Measurements from ENCODE around the gene HHAT.

DNA sequence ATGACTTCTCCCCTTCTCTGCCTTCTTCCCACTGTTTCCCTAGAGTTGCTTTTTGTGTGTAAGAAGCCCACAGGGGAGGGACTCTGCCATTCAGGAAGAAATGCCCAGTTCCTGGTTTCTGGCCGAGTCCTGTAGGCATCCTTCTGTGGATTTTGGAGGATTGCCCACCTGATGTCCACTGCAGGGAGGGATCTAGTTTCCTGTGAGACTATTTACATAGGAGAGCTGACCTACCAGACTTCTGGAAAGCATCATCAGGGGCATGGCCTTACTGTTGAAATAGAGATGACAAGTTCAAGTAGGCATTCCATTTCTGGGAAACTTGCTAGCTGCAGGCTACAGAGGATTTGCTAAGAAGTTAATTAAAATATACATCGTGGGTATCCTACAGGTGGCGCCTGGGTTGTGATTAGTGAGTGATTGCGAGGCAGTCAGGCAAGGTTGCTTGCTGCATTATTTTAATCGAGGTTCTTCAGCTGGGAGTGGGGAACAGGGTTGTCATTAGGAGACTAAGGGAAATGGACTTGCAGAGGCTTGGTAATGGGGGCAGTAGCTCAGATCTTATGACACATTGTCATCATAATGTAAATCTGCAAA, 148.7 kb downstream of the HHAT start:
- TF ChIP-seq, protein P1, sequence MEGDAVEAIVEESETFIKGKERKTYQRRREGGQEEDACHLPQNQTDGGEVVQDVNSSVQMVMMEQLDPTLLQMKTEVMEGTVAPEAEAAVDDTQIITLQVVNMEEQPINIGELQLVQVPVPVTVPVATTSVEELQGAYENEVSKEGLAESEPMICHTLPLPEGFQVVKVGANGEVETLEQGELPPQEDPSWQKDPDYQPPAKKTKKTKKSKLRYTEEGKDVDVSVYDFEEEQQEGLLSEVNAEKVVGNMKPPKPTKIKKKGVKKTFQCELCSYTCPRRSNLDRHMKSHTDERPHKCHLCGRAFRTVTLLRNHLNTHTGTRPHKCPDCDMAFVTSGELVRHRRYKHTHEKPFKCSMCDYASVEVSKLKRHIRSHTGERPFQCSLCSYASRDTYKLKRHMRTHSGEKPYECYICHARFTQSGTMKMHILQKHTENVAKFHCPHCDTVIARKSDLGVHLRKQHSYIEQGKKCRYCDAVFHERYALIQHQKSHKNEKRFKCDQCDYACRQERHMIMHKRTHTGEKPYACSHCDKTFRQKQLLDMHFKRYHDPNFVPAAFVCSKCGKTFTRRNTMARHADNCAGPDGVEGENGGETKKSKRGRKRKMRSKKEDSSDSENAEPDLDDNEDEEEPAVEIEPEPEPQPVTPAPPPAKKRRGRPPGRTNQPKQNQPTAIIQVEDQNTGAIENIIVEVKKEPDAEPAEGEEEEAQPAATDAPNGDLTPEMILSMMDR (IDR thresholded peaks at IDR 0.05; ENCODE audit: poor library complexity, severe bottlenecking) = no peak
- TF ChIP-seq POLR2AphosphoS5 (IDR thresholded peaks at IDR 0.05) (no peak), TAF1 (IDR thresholded peaks at IDR 0.05; ENCODE audit: low read depth) (no peak), SMC3 (conservative IDR thresholded peaks at IDR 0.05; ENCODE audit: poor library complexity) (no peak), RAD21 (conservative IDR thresholded peaks at IDR 0.05) (no peak)
